GM21619 (cell line): ENCODE measurements around the gene PCDHGB5.

Source experiments
- ATAC-seq: cut with Tn5 transposase; IDR thresholded peaks from one replicate; pipeline ENCODE4 v1.9.1; 2021; ENCODE audit not compliant: unreplicated experiment

Gene PCDHGB5

DNA sequence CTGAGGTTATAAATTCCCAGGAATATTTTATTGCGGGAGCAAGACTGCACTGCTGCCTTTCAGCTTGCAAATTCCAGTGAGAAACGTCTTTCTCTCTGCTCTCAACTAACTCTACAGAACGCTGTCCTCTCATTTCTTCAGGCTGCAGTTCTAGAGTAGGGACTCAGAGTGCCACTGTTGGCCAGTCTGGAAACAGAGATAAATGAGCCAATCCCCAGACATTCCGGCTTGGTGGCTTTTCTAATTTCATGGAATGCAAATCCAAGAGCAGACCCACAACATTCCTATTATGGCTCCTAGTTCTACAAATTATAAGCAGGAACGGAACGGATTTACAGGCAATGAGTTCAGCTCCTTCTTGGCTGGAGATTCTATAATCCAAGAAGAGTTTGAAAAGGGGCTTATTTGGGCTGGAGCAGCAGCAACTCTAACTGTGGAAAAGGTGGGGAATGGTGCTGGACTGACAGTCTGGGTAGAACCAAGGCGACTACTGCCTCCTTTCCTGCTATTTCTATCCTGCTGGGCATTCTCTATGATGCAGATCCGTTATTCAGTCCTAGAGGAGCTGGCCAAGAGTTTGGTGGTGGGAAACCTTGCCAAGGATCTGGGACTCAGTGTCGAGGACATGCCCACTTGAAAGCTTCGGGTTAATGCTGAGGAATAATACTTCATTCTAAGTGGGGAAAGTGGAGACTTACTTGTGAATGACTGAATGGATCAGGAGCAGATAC is 41.8 kb downstream of the PCDHGB5 start:
- ATAC-seq = no peak

DNA sequence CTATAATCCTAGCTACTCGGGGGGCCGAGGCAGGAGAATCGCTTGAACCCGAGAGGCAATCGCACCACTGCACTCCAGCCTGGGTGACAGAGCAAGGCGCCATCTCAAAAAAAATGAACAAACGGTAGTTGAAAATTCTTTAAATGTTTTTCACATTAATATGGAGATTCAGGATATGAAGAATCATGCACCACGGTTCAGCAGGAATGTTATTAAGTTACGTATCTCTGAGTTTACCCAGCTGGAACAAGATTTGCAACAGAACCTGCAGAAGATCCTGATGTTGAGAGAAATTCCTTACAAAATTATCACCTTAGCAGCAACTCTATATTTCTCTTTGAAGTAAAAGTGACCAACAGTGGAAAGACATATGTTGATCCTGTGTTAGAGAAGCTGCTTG is 42.6 kb downstream of the PCDHGB5 start:
- ATAC-seq = no peak

DNA sequence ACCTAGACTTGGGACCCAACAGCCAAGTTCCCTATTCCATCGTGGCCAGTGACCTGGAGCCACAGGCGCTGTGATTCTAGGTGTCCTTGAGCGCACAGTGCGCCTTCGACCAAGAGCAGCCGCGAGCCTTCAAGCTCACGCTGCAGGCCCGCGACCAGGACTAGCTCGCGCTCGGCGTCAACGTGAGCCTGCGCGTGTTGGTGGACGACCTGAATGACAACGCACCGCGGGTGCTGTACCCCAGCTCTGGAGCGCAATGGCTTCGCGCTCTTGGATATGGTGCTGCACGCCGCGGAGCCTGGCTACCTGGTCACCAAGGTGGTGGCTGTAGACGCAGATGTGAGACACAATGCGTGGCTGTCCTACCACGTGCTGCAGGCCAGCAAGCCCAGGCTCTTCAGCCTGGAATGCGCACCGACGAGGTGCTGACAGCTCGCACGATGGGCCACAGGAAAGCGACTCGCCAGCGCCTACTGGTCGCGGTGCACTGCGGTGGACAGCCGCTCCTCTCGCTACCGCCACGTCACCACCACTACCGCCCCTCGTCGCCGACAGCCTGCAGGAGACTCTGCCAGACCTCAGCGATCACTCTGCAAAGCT is 43.9 kb downstream of the PCDHGB5 start:
- ATAC-seq = no peak
